Stimulated activated CD8-positive, alpha-beta memory T cell treated with anti-CD3 and anti-CD28 coated beads, Interleukin-12 subunit alpha, Interleukin-12 subunit beta, amount 100 ng/mL, for 1 hour (primary cell): ENCODE data around the gene GALNT8.
"Not testable (repeated sequence)": the region's sequence is repeated elsewhere in the genome, so short reads cannot be mapped to it uniquely, and the experiment has no call there.

Source experiments
- DNase-seq: peaks from one replicate; pipeline ENCODE4 v3.0.0-alpha.2; 2020; ENCODE audit warnings: low read depth

Gene GALNT8, protein sequence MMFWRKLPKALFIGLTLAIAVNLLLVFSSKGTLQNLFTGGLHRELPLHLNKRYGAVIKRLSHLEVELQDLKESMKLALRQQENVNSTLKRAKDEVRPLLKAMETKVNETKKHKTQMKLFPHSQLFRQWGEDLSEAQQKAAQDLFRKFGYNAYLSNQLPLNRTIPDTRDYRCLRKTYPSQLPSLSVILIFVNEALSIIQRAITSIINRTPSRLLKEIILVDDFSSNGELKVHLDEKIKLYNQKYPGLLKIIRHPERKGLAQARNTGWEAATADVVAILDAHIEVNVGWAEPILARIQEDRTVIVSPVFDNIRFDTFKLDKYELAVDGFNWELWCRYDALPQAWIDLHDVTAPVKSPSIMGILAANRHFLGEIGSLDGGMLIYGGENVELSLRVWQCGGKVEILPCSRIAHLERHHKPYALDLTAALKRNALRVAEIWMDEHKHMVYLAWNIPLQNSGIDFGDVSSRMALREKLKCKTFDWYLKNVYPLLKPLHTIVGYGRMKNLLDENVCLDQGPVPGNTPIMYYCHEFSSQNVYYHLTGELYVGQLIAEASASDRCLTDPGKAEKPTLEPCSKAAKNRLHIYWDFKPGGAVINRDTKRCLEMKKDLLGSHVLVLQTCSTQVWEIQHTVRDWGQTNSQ

DNA sequence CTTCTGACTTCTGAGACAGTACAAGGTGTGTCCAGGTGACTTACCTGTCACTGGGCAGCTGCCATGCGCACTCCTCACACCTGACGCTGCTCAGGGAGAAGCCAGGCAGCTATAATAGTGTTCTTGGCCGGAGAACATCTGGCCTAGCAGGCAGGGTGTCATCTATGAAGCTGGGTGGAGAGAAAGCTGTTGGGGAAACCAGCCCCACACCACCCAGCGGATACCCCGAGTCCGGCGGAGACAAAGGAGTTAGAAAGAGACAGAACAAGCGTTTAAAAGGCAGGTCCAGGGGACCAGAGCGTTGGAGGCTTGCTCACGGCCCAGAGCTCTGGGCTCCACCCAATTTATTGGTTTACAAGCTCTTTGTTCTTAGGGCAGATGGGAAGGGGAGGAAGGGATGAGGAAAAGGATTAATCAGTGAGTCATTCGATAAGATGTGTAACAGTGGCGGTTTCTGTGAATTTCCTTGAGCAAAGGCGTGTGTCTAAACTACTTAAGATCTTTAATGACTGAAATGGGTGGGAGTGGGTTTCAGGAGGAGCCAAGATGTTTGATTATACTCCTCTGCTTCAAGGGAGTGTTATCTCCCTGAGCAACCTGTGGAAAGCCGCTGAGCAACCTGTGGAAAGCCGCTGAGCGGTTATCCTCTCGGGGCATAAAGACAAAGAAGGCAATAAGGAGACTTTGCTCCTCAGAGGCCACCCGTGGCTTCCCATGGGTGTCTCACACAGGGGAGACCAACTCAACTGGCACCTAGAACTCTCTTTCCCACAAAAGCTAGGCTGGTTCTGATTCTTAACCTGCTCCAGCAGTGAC is at the start of gene GALNT8:
Gene GALNT8 (plus strand): TSS at position 580 of the 816 bp plus-strand sequence. CDS start 278 bp downstream, outside the sequence.
- no peak for DNase-seq

DNA sequence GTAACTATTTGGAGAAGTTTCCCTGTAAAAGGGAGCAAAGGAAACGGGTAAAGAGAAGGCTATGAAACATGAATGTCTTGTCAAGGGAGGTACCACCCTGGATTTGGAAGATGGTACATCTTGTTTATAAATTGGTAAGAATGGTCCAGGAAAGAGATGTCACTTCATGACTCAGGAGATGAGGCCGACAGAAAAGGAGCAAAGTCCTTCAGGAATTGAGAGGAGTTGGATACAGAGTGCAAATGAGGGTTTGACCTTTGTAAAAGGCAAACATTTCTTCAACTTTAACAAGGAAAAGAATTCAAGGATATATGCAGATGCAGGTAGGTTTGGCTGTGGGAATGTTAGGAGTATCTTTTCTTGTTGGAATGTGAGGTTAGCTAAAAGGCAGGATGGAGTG is 40.5 kb upstream of the GALNT8 start:
- DNase-seq: no peak

DNA sequence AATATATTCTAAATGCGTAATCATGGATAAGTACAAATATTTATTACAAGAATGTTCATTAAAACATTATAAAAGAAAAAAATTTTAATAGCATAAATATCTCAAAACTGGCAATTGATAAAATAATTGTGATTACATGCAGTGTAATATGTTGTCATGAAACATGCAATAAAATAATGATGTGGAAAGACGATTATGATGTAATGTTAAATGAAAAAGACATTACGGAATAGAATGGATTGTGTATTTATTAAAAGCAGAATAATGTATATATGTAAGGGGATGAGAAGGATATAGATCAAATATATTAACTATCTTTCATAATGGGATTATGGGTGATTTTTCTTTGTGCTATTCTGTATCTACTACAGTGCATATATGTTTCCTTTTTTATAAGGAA is 38.5 kb upstream of the GALNT8 start:
- DNase-seq: no peak

DNA sequence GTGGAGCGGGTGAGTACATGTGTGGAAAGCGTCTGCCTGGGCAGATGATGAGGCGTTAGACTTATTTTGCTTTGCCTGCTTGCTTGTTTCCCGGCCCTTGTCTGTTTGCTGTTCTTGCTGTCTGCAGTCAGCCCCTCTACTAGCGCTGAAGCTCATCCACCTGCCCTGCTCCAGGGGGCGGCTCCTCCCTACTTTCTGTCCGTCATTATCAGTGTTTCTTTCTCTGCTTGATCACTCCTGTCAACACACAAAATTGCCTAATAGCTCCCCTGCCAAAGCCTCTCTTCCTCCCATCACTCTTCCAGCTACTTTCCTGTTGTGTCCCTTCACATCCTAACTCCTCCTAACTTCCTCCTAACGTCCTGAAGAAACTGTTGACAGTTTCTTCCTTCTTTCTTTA is 34.9 kb upstream of the GALNT8 start:
- DNase-seq: no peak

DNA sequence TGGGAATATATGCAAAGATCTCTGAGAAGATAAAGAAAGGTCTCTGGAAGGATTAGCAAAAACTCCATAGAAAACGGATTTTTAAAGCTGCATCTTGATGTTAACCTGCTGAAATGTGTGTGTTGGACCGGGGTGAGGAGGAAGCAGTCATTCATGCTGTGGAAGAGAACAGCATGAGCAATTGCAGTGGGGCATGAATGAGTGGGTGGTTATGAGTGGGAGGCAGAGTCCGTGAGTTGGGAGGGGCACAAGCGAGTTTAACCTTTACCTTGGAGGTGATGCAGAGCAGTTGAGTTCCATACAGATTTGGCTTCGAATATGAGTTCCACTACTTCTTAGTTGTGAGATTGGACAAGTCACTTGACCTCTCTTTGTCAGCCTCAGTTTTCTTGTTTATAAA is 29.4 kb upstream of the GALNT8 start:
- DNase-seq: no peak

DNA sequence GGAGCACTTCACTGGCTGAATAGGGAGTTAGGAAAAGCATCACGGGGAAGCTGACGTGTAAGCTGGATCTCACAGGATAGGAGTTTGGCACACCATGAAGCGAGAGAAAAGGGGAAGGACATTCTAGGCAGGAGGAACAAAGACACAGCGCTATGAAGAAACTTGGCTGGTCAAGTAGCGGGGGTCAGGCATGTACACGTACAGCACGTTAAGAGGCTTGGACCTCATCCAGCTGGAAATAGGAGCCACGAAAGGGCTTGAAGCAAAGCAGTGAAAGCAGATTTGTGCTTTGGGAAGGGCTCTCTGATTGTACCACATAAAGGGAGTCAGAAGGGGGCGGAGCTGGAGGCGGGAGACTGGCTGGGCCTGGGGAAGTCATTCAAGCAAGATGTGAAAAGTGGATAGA is 19.6 kb upstream of the GALNT8 start:
- no peak for DNase-seq

DNA sequence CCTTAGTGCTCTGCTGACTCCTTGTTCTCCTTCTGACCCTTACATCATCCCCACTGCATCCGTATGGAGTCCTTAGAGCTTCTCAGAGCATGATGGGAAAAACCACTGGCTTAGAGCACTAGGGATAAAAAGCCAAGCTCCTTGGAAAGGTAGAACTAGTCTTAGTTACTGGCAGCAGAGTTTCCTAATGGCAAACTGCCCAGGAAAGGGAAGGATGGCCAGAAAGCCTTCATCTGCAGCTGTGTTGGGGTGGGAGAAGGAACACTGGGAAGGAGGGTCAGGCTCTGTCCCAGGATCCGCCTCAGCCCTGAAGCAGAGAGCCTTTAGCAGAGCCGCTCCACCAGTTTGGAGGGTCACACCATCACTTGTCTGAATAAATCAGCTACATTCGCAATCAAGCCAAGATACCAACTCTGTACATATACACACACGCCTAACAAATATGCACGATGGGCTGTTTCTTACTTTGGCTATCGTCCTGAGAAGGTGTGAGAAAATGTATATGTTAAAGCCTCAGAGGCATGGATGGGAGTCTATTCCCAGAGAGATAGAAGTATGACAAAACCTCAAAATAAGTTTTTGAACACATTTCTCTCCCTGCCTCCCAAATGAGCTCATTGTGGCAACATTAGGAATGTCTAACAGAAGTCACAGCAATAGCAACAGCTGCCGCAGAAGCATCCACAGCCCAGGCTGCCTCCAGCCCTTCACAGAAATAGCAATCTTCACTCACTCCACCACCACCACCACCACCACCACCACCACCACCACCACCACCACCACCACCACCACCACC is 18.6 kb upstream of the GALNT8 start:
- no peak for DNase-seq

DNA sequence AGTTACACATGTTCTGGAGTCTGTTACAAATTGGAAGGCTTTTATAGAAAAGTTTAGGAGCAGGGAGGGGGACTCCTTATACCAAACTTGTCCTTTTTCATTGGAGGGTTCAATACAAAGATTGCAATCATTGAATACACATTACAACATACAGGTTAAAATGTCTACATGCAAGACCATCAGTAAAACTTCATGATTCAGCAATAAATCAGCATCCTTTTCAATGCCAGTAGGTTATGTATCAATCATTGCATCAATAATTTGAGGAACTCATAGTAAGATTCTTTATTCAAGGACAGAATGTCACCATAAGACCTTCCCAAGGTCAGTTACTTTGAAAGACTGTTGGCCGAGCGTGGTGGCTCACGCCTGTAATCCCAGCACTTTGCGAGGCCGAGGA is 16.5 kb upstream of the GALNT8 start:
- no peak for DNase-seq

DNA sequence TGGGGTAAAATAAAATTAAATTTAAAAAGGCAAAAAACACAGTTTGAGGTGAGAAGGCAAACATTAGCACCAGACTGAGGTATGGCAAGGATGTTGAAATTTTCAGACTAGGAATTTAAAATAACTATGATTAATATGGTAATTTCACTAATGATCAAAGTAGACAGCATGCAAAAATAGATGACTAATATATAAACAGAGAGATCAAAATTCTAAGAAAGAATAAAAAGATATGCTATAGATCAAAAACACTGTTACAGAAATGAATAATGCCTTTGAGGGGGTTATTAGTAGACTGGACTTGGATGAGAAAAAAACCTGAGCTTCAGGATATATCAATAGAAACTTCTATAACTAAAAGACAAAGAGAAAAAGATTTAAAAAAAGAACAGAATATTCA is 14.4 kb upstream of the GALNT8 start:
- DNase-seq: no peak

DNA sequence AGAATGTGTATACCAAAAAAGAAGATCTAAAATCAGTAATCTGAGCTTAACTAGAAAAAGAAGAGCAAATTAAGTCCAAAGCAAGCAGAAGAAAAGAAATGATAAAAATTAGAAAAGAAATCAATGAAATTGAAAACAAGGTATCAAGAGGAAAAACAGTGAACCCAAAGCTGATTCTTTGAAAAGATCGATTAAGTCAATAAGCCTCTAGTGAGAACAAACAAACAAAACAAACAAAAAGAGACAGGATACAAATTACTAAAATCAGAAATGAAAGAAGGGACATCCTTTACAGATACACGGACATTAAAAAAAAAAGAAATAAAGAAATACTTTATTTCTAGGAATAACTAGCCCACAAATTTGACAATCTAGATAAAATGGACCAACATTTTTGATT is 12.9 kb upstream of the GALNT8 start:
- DNase-seq: no peak

DNA sequence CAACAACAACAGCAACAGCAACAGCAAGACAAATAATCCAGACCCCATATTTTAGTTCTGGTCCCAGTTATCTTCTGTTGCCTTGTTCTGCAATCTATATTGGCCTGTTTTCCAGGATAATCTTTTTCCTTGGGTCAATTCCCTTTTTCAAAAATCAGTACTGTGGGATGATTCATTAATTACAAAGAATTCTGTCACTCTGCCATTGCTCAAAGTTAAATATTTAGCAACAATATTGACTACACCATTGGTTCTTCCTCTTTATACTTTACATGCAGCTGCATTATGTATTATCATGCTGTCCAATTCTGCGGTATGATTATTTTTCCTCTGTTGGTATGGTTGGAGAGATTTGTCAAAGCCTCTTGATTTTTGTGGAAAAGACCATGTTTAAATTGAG is 10.1 kb upstream of the GALNT8 start:
- no peak for DNase-seq

DNA sequence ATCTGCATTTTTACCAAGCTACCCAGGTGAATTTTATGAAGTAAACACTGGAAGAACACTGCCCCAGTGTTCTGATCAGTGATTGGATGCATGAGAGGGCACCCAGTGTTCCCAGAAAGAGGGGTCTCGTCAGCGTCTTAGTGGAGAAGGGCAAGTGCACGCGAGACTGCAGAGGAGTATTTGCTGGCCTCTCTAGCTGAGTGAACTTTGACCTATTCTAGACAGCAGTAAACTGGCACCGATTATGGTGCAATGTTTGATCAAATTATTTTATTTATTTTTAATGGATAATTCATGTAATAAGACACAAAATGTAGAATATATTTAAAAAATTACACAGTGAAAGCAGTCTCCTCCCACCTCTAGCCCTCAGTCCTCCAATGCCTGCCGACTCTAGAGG is 5.3 kb upstream of the GALNT8 start:
- DNase-seq: no peak

DNA sequence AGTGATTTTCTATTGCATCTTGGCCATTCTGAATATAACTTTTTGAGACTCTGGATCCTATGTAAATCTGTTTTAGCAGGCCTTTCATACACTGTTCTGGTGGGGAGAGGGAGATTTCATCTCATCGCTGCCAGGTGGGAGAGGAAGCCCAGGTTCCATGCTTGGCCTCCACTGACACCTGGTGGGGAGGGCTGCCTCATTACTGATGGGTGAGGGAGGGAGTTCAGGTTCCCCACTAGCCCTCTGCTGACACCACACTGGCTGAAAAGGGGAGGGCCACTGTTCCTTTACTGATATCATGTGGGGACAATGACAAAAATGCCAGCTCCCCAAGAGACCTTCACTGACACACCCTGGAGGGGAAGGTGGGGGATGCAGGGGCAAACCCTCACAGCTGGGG is 2.4 kb upstream of the GALNT8 start:
- DNase-seq: no peak

DNA sequence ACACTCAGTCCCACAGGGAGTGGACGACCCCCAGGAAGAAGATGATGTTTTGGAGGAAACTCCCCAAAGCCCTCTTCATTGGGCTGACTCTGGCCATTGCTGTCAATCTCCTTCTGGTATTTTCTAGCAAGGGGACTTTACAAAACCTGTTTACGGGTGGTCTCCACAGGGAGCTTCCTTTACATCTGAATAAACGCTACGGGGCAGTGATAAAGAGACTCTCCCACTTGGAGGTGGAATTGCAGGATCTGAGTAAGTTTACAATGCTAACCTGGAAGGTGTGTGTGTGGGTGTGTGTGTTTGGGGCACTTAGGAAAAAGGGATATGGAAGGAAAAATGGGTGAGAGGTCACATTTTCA is 416 bp downstream of the GALNT8 start:
- no peak for DNase-seq

DNA sequence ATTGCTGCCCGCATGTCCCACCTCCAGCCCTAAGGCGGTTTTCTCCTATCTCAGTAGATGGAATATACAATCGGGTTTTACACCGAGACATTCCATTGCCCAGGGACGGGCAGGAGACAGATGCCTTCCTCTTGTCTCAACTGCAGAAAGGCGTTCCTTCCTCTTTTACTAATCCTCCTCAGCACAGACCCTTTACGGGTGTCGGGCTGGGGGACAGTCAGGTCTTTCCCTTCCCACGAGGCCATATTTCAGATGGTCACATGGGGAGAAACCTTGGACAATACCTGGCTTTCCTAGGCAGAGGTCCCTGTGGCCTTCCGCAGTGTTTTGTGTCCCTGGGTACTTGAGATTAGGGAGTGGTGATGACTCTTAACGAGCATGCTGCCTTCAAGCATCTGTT is 1.4 kb downstream of the GALNT8 start:
- DNase-seq: not testable (repeated sequence)

DNA sequence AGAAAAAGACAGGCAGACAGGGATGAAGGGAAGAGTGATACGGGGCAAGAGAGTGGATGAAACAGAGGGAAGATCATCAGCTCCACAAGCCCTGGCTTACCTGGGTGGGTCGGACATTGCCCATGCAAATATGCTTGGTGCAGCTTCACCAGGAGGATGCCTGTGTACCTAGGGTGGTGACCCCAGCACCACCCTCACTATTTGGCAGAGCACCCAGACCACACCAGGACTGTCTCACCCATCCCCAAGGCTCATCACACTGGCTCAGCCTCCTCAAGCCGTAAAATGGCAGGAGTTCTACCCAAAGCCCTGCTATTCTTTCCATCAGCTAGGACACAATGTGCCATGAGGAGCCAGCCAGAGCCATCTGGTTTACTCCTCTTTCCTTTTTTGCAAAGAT is 3.0 kb downstream of the GALNT8 start:
- no peak for DNase-seq

DNA sequence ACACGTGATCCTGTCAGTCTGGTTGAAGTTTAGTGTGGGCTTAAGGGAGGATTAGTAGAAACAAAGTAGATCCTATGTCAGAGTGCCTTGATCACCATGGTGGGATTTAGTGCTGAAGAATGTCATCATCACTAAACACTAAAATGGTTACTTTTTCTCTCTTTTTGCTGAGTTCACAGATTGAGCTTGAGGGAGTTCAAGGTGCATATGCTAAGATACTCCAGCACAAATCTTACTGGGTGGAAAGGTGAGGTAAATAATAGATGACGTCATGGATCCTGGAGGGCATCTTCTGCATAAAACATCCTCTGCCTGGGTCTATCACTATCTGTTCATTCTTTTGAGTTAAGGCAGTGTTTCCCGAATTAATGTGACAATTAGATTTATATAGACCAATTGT is 4.9 kb downstream of the GALNT8 start:
- DNase-seq: no peak

DNA sequence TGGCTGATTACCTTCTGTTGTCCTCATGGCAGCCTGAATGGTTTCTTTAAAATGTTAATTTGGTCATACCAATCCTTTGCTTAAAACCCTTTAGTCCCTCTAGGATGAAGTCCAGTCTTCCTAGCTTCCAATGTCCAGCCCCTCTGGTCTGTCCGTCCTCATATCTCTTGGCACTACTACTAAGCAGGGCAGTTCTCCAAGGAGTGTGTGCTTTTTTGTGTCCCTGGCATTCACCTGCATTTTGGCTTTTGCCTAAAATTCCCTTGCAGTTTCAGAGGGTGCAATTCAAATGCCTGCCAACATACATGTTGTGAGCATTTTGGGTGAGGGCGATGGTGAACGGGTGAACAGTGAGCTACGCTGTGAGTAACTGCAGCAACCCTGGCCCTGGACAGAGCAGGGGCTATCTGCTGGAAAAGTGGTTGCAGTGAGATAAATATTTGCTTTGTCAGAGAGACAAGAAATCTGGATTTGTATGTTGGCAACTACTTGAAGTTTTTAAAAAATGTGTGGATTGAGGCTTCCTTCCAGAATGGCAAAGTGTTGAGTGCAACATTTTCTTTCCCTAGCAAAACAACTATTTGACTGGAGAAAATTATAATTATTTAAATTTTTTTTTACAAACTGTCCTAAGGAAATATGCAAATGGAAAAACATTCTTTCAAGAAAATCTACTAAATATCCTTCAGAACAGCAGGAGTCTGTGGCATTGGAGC is 14.6 kb downstream of the GALNT8 start:
- no peak for DNase-seq

DNA sequence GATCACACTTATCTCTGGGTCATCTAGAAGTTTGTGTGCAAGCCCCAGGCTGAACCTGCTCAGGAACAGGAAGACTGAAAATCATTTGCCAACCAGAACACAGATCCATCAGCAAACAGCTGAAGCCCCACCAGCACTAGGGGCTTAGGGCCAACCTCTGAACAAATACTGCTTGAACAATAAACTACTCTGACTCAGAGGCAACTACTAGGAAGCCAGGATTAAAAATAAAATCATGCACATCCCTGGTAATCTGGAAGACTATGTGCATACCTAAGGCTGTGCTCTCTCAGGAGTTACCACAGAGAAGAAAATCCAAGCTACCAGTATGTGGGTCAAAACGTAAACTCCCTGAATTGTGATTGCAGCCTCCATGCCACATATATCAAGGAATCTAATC is 15.9 kb downstream of the GALNT8 start:
- DNase-seq: no peak

DNA sequence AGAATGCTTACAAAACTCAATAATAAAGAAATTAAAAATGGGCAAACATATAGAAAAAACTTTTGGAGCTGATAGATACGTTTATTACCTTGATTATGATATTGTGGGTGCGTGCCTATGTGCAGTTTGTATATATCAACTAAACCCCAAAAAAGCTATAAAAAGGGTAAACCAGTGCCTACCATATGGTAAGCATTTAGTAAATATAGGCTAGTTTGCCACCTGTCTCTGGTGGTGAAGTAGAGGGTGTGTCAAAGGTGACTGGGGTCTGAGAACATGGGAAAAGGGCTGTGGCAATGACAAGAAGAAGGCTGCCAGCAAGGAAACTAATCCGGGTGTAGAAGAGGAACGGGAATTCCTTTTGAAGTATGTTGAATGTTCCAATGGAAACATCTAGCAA is 18.3 kb downstream of the GALNT8 start:
- DNase-seq: no peak

DNA sequence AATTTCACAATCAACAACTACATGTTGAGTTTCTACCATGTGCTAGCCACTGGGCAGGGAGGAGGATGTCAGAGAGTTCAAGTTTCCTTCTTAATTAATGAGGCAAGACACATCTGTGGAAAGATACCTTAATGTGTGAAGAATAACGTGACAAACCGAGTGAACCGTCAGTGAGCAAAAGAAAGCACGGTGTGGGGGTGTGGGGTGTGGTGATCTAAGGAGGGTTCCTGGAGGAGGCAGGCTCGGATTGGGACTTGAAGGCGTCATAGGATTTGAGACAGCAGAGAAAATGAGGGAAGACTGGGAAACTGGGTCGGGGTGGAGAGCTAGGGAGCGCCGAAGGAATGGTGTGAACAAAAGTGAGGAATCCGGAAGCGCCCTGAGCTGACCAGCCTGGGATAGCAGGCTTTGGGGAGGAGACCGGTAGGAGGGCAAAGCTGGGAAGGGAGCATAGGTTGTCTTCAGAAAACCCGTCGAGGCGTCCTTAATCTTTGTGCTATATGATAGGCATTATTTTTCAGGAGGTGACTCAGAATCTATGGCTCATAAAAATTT is 22.3 kb downstream of the GALNT8 start:
- DNase-seq: no peak
